NCI-H1417 treated with DMSO at 0.1 percent for 48 hours (cell line): ENCODE results near the gene ZNF333.

Experiments
- DNase-seq: peaks from one replicate; lab custom pipeline; 2025; lab: John Stamatoyannopoulos, UW

Gene ZNF333

DNA sequence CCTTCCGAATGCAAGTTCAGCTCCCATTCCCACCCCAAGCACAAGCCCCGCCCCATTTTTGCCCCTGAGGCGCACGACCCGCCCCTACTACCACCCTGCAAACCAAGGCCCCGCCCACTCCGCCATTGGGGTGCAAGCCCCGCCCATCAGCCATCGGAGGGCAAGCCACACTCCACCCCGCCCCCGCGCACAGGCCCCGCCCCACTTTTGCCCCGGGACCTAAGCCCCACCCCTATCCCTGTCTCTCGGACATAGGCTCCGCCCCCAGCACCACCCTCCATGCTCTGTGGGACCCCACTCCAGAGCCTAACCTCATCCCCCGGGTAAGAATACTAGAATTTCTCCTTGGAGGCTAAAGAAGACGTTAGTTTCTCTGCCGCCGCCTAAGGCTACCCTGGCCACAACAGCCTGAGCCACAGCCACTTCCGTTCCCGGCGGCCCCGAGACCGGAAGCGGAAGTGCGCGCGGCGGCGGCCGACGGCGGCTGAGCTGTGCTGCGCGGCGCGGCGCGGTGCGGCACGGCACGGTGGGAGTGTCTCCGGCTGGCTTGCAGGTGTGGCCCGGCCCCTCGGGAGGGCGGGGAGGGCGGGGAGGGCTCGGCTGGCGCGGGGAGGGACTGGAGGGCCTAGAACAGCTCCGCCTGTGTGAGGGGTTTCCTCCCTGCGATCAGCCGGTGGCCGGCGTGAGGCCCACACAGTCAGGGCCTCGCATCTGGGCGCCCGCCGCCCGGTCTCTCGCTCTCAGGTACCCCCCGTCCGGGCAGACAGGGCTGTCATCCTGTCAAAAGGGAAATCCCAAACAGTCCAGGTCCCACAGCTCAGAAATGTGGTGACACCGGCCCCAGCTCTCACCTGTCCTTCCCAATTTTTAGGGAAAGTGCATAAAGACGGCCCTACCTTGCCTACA lies at the start of gene ZNF333:
ZNF333 (plus strand) TSS at position 451 of the 906 bp plus-strand sequence. CDS start 3,444 bp downstream, outside the sequence.
- peak; percentile 74 for DNase-seq

DNA sequence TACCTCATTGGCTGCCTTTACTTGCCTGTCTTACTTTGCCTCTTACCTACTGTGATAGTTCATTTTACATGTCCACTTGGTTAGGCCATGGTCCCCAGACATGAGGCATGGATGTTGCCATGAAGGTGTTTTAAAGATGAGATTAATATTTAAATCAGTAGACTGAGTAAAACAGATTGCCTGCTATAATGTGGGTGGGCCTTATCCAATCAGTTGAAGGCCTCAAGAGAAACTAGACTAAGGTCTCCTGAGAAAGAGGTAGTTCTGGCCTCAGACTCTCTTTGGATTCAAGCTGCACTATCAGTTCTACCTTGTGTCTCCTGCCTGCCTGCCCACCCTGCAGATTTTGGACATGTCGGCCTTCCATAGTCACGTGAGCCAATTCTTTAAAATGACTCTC lies 41.3 kb upstream of the ZNF333 start:
- DNase-seq = no peak

DNA sequence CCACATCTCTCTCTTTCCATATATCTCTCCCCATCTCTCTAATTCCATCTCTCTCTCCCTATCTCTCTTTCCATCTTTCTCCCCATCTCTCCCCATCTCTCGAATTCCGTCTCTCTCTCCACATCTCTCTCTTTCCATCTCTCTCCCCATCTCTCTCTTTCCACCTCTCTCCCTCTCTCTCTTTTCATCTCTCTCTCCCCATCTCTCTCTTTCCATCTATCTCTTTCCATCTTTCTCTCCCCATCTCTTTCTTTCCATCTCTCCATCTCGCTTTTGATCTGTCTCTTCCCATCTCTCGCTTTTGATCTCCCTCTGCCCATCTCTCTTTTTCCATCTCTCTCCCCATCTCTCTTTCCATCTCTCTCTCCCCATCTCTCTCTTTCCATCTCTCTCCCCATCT lies 40.8 kb upstream of the ZNF333 start:
- DNase-seq = no peak

- DNase-seq = no peak
These were observed 39.7 kb upstream of the ZNF333 start for GRCh38 chr19:14650161-14650560.

DNA sequence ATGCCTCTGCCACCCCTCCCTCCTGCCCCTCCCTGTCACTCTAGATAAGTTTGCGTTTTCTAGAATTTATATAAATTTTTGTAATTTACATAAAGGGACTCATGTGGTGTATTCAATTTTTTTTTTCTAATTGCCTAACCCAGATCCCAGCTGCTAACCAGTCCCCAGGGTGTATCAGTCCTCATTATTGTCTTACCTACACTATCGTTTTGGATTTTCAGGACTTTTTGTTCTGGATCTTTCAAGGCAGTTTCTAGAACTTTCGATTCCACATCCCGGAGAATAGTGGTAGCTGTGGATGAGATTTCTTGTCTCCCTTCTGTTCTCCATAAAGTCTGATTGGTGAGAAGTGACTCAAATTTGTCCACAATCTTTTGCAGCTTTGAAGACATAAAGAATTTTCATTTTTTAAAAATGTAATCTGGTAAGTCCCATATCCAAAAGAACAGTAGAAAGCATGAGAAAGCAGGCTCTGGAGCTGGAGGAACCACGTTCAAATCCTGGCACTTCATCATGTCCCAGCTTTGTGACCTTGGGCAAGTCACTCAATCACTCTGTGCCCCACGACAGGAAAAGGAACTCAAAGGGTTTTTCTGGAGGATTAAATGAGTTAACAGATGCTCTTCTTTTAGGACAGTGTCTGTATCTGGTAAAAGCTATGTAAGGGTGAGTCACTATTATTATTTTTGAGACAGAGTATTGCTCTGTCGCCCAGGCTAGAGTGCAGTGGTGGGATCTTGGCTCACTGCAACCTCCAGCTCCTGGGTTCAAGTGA lies 34.9 kb upstream of the ZNF333 start:
- DNase-seq = no peak

DNA sequence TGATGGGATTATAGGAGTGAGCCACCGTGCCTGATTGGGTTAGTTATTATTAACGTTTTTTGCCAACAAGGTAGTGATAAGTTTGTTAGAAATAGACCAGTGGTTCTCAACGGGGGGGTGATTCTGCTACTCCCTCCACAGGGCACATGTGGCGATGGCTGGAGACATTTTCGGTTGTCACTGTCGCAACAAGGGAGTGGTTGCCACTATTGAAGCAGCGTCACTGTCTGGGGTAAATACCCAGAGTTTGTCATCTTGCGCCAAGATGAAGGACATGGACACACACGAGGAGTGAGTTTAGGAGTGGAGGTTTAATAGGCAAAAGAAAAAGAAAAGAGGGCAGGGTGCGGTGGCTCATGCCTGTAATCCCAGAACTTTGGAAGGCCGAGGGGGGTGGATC lies 34.1 kb upstream of the ZNF333 start:
- no peak for DNase-seq

GRCh38 chr19:14659874-14660489 lies 29.9 kb upstream of the ZNF333 start:
- DNase-seq = no peak

DNA sequence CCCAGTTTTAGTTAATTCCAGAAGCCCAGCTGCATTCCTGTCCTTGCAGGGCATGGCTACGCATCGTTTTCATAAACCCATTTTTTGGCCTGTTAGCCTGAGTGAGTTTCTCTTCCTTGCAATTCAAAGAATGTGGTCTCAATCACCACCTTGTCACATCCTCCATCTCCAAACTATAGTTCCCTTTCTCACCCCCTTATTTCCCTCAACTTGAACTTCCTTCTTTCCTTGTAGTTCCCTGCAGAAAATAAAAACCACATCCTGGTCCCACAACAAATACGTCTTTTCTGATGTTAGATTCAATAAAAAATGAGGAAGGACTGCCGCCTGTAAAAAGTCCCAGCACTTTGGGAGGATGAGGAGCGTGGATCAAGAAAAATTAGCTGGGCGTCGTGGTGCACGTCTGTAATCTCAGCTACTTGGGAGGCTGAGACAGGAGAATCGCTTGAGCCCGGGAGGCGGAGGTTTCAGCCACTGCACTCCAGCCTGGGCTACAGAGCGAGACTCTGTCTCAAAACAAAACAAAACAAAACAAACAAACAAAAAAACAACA lies 28.4 kb upstream of the ZNF333 start:
- no peak for DNase-seq

GRCh38 chr19:14669940-14670339 lies 19.9 kb upstream of the ZNF333 start:
- DNase-seq = no peak

- DNase-seq = no peak
These were observed 19.4 kb upstream of the ZNF333 start for GRCh38 chr19:14670408-14670807.

GRCh38 chr19:14672188-14672872 lies 17.5 kb upstream of the ZNF333 start:
- DNase-seq = no peak

- no peak for DNase-seq
These were observed 16.8 kb upstream of the ZNF333 start for GRCh38 chr19:14673088-14673487.

- DNase-seq = no peak
These were observed 15.1 kb upstream of the ZNF333 start, which contains the start of gene ADGRE3 for GRCh38 chr19:14674764-14675163. TSS of gene ADGRE3 (minus strand) at chr19:14674844. CDS start at chr19:14674770, 74 bp downstream.

DNA sequence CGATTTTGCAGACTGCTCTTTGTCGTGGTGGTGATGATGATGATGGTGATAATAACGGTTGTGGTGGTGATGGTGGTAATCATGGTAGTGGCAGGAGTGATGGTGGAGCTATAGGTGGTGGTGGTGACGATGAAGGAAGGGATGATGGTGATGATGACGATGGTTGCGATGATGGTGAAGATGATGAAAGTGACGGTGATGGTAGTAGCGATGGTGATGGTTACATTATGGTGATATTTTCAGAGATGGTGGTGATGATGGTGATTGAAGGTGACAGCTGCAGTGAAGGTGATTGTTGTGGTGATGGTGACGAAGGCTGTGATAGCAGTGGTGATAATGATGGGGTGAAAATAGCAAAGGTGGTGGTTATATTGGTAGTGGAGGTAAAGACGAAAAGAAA lies 13.1 kb upstream of the ZNF333 start:
- DNase-seq = no peak

- DNase-seq = no peak
These were observed 12.4 kb upstream of the ZNF333 start for GRCh38 chr19:14677464-14677863.

GRCh38 chr19:14678199-14678598 lies 11.6 kb upstream of the ZNF333 start:
- no peak for DNase-seq

GRCh38 chr19:14682084-14682483 lies 7.8 kb upstream of the ZNF333 start:
- no peak for DNase-seq

DNA sequence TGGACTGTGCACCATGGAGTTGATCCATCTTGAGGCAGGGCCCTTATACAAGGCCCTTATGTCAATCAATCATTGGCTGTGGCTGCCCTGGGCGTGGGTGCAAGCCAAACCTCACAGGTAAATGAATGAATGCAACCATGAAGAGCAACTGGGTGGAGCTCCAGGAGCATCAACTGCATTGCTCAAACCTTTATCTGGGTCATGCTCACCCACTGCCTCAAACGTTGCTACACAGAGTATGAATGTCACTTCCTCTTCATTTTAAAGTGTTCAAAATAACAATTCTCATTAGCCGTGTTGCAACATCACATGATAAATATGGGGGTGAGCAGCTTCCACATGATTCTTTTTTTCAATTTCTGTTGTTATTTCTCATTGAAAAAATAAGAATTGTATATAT lies 6.4 kb upstream of the ZNF333 start:
- no peak for DNase-seq

- no peak for DNase-seq
These were observed 3.4 kb upstream of the ZNF333 start for GRCh38 chr19:14686411-14686810.

GRCh38 chr19:14694641-14695266 lies 4.9 kb downstream of the ZNF333 start:
- no peak for DNase-seq

- DNase-seq = no peak
These were observed 5.6 kb downstream of the ZNF333 start for GRCh38 chr19:14695471-14695870.
